Liver (tissue), 9 donors: ENCODE data around the gene MYH14. TPM values are rescaled to one million over a fixed set of nuclear protein-coding genes. Genes with fewer than 3 reads are reported as not detected.

Source experiments
- DNase-seq: peaks from one replicate; pipeline ENCODE4 v3.0.0-alpha.2; 2017; ENCODE audit warnings: low spot score
- H3K27ac ChIP-seq, 2 donors: one replicate each; pipeline ENCODE4 v1.7.0; 2013; ENCODE audit warnings: inconsistent platforms in 2 of 2, low read length in 2 of 2, control low read depth in 1 of 2, low read depth in 1 of 2, mild to moderate bottlenecking in 1 of 2
- H3K27me3 ChIP-seq, 4 donors: one replicate each; pipeline versions ENCODE4 v1.6.1 to v1.7.0; 2013; ENCODE audit warnings: low read length in 3 of 4, inconsistent platforms in 1 of 4, mild to moderate bottlenecking in 1 of 4, moderate library complexity in 1 of 4; ENCODE audit not compliant: control insufficient read depth in 4 of 4, insufficient read depth in 4 of 4
- H3K36me3 ChIP-seq, 4 donors: one replicate each; pipeline versions ENCODE4 v1.6.1 to v1.7.0; 2013; ENCODE audit warnings: low read length in 3 of 4, mild to moderate bottlenecking in 3 of 4, low read depth in 1 of 4, moderate library complexity in 1 of 4; ENCODE audit not compliant: control insufficient read depth in 4 of 4, insufficient read depth in 3 of 4
- H3K4me1 ChIP-seq, 4 donors: one replicate each; pipeline versions ENCODE4 v1.6.1 to v1.7.0; 2013; ENCODE audit warnings: low read length in 3 of 4, mild to moderate bottlenecking in 3 of 4, moderate library complexity in 1 of 4; ENCODE audit not compliant: control insufficient read depth in 4 of 4, insufficient read depth in 4 of 4
- H3K4me3 ChIP-seq, 3 donors: one replicate each; pipeline versions ENCODE4 v1.6.1 to v1.7.0; 2013; ENCODE audit warnings: low read length in 3 of 3, control low read depth in 1 of 3, low read depth in 1 of 3, mild to moderate bottlenecking in 1 of 3
- H3K9ac ChIP-seq, 2 donors: one replicate each; pipeline ENCODE4 v1.7.0; 2013; ENCODE audit warnings: low read length in 2 of 2, mild to moderate bottlenecking in 2 of 2, moderate library complexity in 2 of 2, control low read depth in 1 of 2, low read depth in 1 of 2
- H3K9me3 ChIP-seq, 4 donors: one replicate each; pipeline versions ENCODE4 v1.6.1 to v1.7.0; 2013; ENCODE audit warnings: low read length in 3 of 4; ENCODE audit not compliant: control insufficient read depth in 4 of 4
- ATF3 ChIP-seq: IDR thresholded peaks from 2 replicates; pipeline ENCODE4 v1.6.1; 2016; ENCODE audit warnings: antibody characterized with exemption
- CTCF ChIP-seq: fragments of 150-350 bp; IDR thresholded peaks from 2 replicates; pipeline ENCODE4 v1.5.1; 2017; ENCODE audit warnings: improper control_type of control experiment, low read depth, low read length; ENCODE audit not compliant: missing input control
- EGR1 ChIP-seq, 2 donors: IDR thresholded peaks; 2 replicates each; pipeline ENCODE4 v1.6.1; 2016 to 2018; ENCODE audit warnings: antibody characterized with exemption in 2 of 2, low read depth in 2 of 2
- FOXA1 ChIP-seq: IDR thresholded peaks from 2 replicates; pipeline ENCODE4 v1.6.1; 2016; ENCODE audit warnings: antibody characterized with exemption
- FOXA2 ChIP-seq: IDR thresholded peaks from 2 replicates; pipeline ENCODE4 v1.6.1; 2016; ENCODE audit warnings: antibody characterized with exemption
- GABPA ChIP-seq, 2 donors: IDR thresholded peaks in 1 of 2; conservative IDR thresholded peaks in 1 of 2; 2 replicates each; pipeline ENCODE4 v1.6.1; 2016; ENCODE audit warnings: antibody characterized with exemption in 2 of 2, mild to moderate bottlenecking in 1 of 2, moderate library complexity in 1 of 2
- HNF4A ChIP-seq, 2 donors: conservative IDR thresholded peaks; 2 replicates each; pipeline ENCODE4 v1.6.1; 2016; ENCODE audit warnings: antibody characterized with exemption in 2 of 2, mild to moderate bottlenecking in 2 of 2
- HNF4G ChIP-seq: IDR thresholded peaks from 2 replicates; pipeline ENCODE4 v1.6.1; 2016; ENCODE audit warnings: antibody characterized with exemption
- JUND ChIP-seq, 2 donors: IDR thresholded peaks; 2 replicates each; pipeline ENCODE4 v1.6.1; 2016; ENCODE audit warnings: antibody characterized with exemption in 2 of 2
- MAX ChIP-seq: IDR thresholded peaks from 2 replicates; pipeline ENCODE4 v1.6.1; 2016; ENCODE audit warnings: antibody characterized with exemption
- NR2F2 ChIP-seq: IDR thresholded peaks from 2 replicates; pipeline ENCODE4 v1.6.1; 2016; ENCODE audit warnings: antibody characterized with exemption
- RAD21 ChIP-seq, 2 donors: IDR thresholded peaks; 2 replicates each; pipeline ENCODE4 v1.6.1; 2016; ENCODE audit warnings: antibody characterized with exemption in 2 of 2, mild to moderate bottlenecking in 2 of 2
- REST ChIP-seq: IDR thresholded peaks from 2 replicates; pipeline ENCODE4 v1.6.1; 2016; ENCODE audit warnings: antibody characterized with exemption, mild to moderate bottlenecking
- RXRA ChIP-seq, 2 donors: IDR thresholded peaks; 2 replicates each; pipeline ENCODE4 v1.6.1; 2017 to 2018; ENCODE audit warnings: antibody characterized with exemption in 2 of 2, mild to moderate bottlenecking in 1 of 2
- SP1 ChIP-seq: IDR thresholded peaks from 2 replicates; pipeline ENCODE4 v1.6.1; 2018; ENCODE audit warnings: antibody characterized with exemption, mild to moderate bottlenecking
- TAF1 ChIP-seq: conservative IDR thresholded peaks from 2 replicates; pipeline ENCODE4 v1.6.1; 2016; ENCODE audit warnings: antibody characterized with exemption, mild to moderate bottlenecking
- YY1 ChIP-seq: IDR thresholded peaks from 2 replicates; pipeline ENCODE4 v1.6.1; 2016; ENCODE audit warnings: antibody characterized with exemption, mild to moderate bottlenecking
- ZBTB33 ChIP-seq: IDR thresholded peaks from 2 replicates; pipeline ENCODE4 v1.6.1; 2016; ENCODE audit warnings: antibody characterized with exemption
- WGBS: extraction: QIAGEN DNeasy Blood & Tissue Kit; methylation state at CpG from one replicate; pipeline ENCODE4 v1.1.7; 2013; 5-methylcytosine and 5-hydroxymethylcytosine counted together
- polyA plus RNA-seq, 2 donors: library from polyadenylated mRNA; stranded (reverse) in 1 of 2; unstranded in 1 of 2; fragments of 200-250 nt in 1 of 2; fragments of >200 nt in 1 of 2; fragmentation: Nextera tagmentation in 1 of 2; extraction: Ambion mirVana in 1 of 2; gene quantifications; one replicate each; pipeline versions ENCODE4 v1.2.1 to v1.2.3, GENCODE V29; 2013 to 2015
- total RNA-seq, 2 donors: library from RNA; depleted of rRNA; stranded (reverse); fragments of >200 nt; gene quantifications; one replicate each; pipeline ENCODE4 v1.2.3, GENCODE V29; 2014
- donor health status: healthy.
- donor health status: healthy.
- donor health status: healthy.
- donor health status: healthy.
- donor health status: healthy.

MYH14 gene
- total and polyA plus RNA-seq, 4 donors: 12.4 to 37.5 (median 25.5) TPM

- Histone ChIP-seq H3K27me3 (peaks cover 2 to 4% (median 3%) of the 10 kb centered on the region in 4 donors), H3K4me3 (no peak overlapping the region)
- WGBS: 53% methylated on average over 10 of the region's 10 CpGs
These were observed 107.5 kb downstream of the MYH14 start for GRCh38 chr19:50310759-50311465.

GRCh38 chr19:50311723-50312635, 108.6 kb downstream of the MYH14 start:
- no peaks in the 10 kb centered on the region for H3K9me3 ChIP-seq
- H3K27ac ChIP-seq: no peak overlapping the region
- TF ChIP-seq RXRA (IDR thresholded peaks at IDR 0.05): no peak
- no peak for TF ChIP-seq ATF3
- no peak for TF ChIP-seq HNF4A (conservative IDR thresholded peaks at IDR 0.05)
- no peak for TF ChIP-seq TAF1
- TF ChIP-seq FOXA1: no peak
- TF ChIP-seq EGR1 (IDR thresholded peaks at IDR 0.05; ENCODE audit: low read depth in 2 of 2): no peak
- no peak for TF ChIP-seq ZBTB33
- TF ChIP-seq FOXA2: no peak
- no peak for TF ChIP-seq MAX
- TF ChIP-seq NR2F2: no peak
- TF ChIP-seq HNF4G: no peak
- no peak for TF ChIP-seq YY1
- no peak for TF ChIP-seq REST
- TF ChIP-seq GABPA (IDR thresholded peaks at IDR 0.05 in 1 of 2, conservative IDR thresholded peaks at IDR 0.05 in 1 of 2): no peak
- TF ChIP-seq RAD21 (IDR thresholded peaks at IDR 0.05): no peak
- TF ChIP-seq CTCF: no peak
- no peak for TF ChIP-seq SP1
- no peak for TF ChIP-seq JUND (IDR thresholded peaks at IDR 0.05)
- no peak overlapping the region for H3K4me3 ChIP-seq
- 9% methylated on average over 42 of the region's 42 CpGs for WGBS
- no peak overlapping the region for H3K9ac ChIP-seq
- H3K27me3 ChIP-seq: peaks cover 2 to 4% (median 3%) of the 10 kb centered on the region in 4 donors
- no peaks in the 10 kb centered on the region for H3K4me1 ChIP-seq
- peaks cover 1 to 19% (median 7%) of the 10 kb centered on the region in 4 donors for H3K36me3 ChIP-seq
- DNase-seq: no peak

More at GRCh38 chr19:50310759-50311465, 107.5 kb downstream of the MYH14 start:
- Histone ChIP-seq H3K4me1 (no peaks in the 10 kb centered on the region), H3K9ac (no peak overlapping the region), H3K9me3 (no peaks in the 10 kb centered on the region), H3K27ac (no peak overlapping the region), H3K36me3 (peaks cover 1 to 22% (median 9%) of the 10 kb centered on the region in 4 donors)
- TF ChIP-seq SP1 (no peak), ATF3 (no peak), EGR1 (IDR thresholded peaks at IDR 0.05; ENCODE audit: low read depth in 2 of 2) (no peak), RAD21 (IDR thresholded peaks at IDR 0.05) (no peak), NR2F2 (no peak), YY1 (no peak), FOXA1 (no peak)
- DNase-seq: no peak
